H1 (cell line): Measurements from ENCODE around the gene TP53RK. TPM values are rescaled to one million over a fixed set of nuclear protein-coding genes. Genes with fewer than 3 reads are reported as not detected.

Experiments used
- CTCF ChIA-PET: fragments of 300-600 bp; sonication (Branson Sonifier 250); formaldehyde crosslinking; loops from one replicate; lab custom pipeline; 2021; ENCODE audit not compliant: partially characterized antibody; lab: Charles Lee
- POLR2A ChIA-PET: fragments of 300-600 bp; sonication (Branson Sonifier 250); formaldehyde crosslinking; loops from one replicate; lab custom pipeline; 2021; ENCODE audit warnings: inconsistent platforms; ENCODE audit not compliant: partially characterized antibody; lab: Charles Lee
- DNase-seq, 2 experiments: peaks; one replicate each; pipeline versions ENCODE4 v3.0.0 to v3.0.0-alpha.2; 2010 to 2022; ENCODE audit warnings: low spot score in 2 of 2, low read depth in 1 of 2, mixed read lengths in 1 of 2
- FAIRE-seq: peaks from 2 replicates; lab custom pipeline; 2011; peaks lifted over from hg19 to GRCh38; lab: Jason Lieb, UNC
- H2AFZ ChIP-seq: 2 replicates; pipeline ENCODE4 v1.8.1; 2012; ENCODE audit warnings: low read length, inconsistent platforms
- H2AK5ac ChIP-seq: 2 replicates; pipeline ENCODE4 v1.6.1; 2013; ENCODE audit warnings: low read depth, low read length
- H2BK120ac ChIP-seq: replicated peaks from 2 replicates; pipeline ENCODE3; 2013; ENCODE audit warnings: low read depth, low read length, inconsistent platforms
- H2BK12ac ChIP-seq: 2 replicates; pipeline ENCODE4 v1.6.1; 2013; ENCODE audit warnings: low read depth, low read length
- H2BK15ac ChIP-seq: 2 replicates; pipeline ENCODE4 v1.6.1; 2013; ENCODE audit warnings: low read length
- H2BK20ac ChIP-seq: 2 replicates; pipeline ENCODE4 v1.6.1; 2013; ENCODE audit warnings: low read length
- H2BK5ac ChIP-seq: 2 replicates; pipeline ENCODE4 v1.6.1; 2013; ENCODE audit warnings: low read depth, low read length
- H3K14ac ChIP-seq: 2 replicates; pipeline ENCODE4 v1.6.1; 2013; ENCODE audit warnings: inconsistent platforms; ENCODE audit not compliant: insufficient read length
- H3K18ac ChIP-seq: 2 replicates; pipeline ENCODE4 v1.6.1; 2013; ENCODE audit warnings: low read length; ENCODE audit errors: extremely low read depth
- H3K23ac ChIP-seq: 2 replicates; pipeline ENCODE4 v1.6.1; 2013; ENCODE audit warnings: inconsistent platforms; ENCODE audit not compliant: insufficient read length
- H3K23me2 ChIP-seq: 2 replicates; pipeline ENCODE4 v1.6.1; 2013; ENCODE audit warnings: low read depth, low read length
- H3K27ac ChIP-seq: 2 replicates; pipeline ENCODE4 v1.6.1; 2011; ENCODE audit warnings: low read depth, low read length, inconsistent platforms
- H3K27me3 ChIP-seq, 4 experiments: replicated peaks in 1 of 4; 1 replicate in 1 of 4; 2 replicates in 3 of 4; pipeline versions ENCODE4 v1.6.1 to v1.8.1; 2011 to 2013; ENCODE audit warnings: low read length in 3 of 4, mild to moderate bottlenecking in 3 of 4, inconsistent platforms in 2 of 4, mixed read lengths in 2 of 4, moderate library complexity in 1 of 4; ENCODE audit not compliant: control insufficient read depth in 3 of 4, insufficient read depth in 3 of 4; ENCODE audit errors: extremely low read depth in 1 of 4
- H3K36me3 ChIP-seq, 4 experiments: 2 replicates each; pipeline versions ENCODE4 v1.6.1 to v1.8.1; 2011 to 2013; ENCODE audit warnings: mild to moderate bottlenecking in 4 of 4, low read length in 3 of 4, moderate library complexity in 2 of 4, control low read depth in 1 of 4, inconsistent platforms in 1 of 4; ENCODE audit not compliant: insufficient read depth in 4 of 4, control insufficient read depth in 2 of 4
- H3K4ac ChIP-seq: replicated peaks from 2 replicates; pipeline ENCODE3; 2013; ENCODE audit warnings: low read length, low read depth, mixed read lengths, inconsistent platforms; ENCODE audit not compliant: insufficient read length
- H3K4me1 ChIP-seq, 4 experiments: replicated peaks in 1 of 4; 1 replicate in 1 of 4; 2 replicates in 3 of 4; pipeline versions ENCODE4 v1.6.1 to v1.8.1; 2011 to 2013; ENCODE audit warnings: low read length in 3 of 4, inconsistent platforms in 2 of 4, mixed read lengths in 1 of 4; ENCODE audit not compliant: insufficient read depth in 4 of 4, control insufficient read depth in 3 of 4
- H3K4me2 ChIP-seq, 2 experiments: 2 replicates each; pipeline versions ENCODE4 v1.6.1 to v1.8.1; 2011 to 2013; ENCODE audit warnings: low read depth in 2 of 2, low read length in 2 of 2, control low read depth in 1 of 2, inconsistent platforms in 1 of 2, mild to moderate bottlenecking in 1 of 2; ENCODE audit not compliant: insufficient read depth in 1 of 2
- H3K4me3 ChIP-seq, 4 experiments: fragments of 200-600, 300-600 bp in 1 of 4; sonication (generic), shearing (Covaris generic), sonication (Bioruptor Twin) in 1 of 4; 2 replicates each; pipeline versions ENCODE4 v1.5.1 to v1.8.1; 2011 to 2016; ENCODE audit warnings: low read length in 4 of 4, low read depth in 3 of 4, control low read depth in 2 of 4, inconsistent platforms in 2 of 4, mild to moderate bottlenecking in 2 of 4, mixed read lengths in 1 of 4, moderate library complexity in 1 of 4; ENCODE audit not compliant: insufficient read depth in 2 of 4; ENCODE audit errors: extremely low read depth in 1 of 4
- H3K56ac ChIP-seq: replicated peaks from 2 replicates; pipeline ENCODE3; 2013; ENCODE audit warnings: low read depth, mild to moderate bottlenecking, mixed read lengths, low read length, inconsistent platforms; ENCODE audit not compliant: insufficient read length
- H3K79me1 ChIP-seq: 2 replicates; pipeline ENCODE4 v1.6.1; 2013; ENCODE audit warnings: low read depth, low read length, control low read depth
- H3K79me2 ChIP-seq, 2 experiments: 2 replicates each; pipeline versions ENCODE4 v1.6.1 to v1.8.1; 2012 to 2013; ENCODE audit warnings: low read length in 2 of 2, mild to moderate bottlenecking in 2 of 2, inconsistent platforms in 1 of 2; ENCODE audit not compliant: insufficient read depth in 2 of 2, control insufficient read depth in 1 of 2
- H3K9ac ChIP-seq, 4 experiments: replicated peaks in 1 of 4; 1 replicate in 1 of 4; 2 replicates in 3 of 4; pipeline versions ENCODE4 v1.6.1 to v1.8.1; 2011 to 2013; ENCODE audit warnings: low read depth in 3 of 4, low read length in 3 of 4, control low read depth in 2 of 4, mild to moderate bottlenecking in 2 of 4, moderate library complexity in 2 of 4, inconsistent platforms in 1 of 4; ENCODE audit errors: extremely low read depth in 1 of 4
- H3K9me3 ChIP-seq, 2 experiments: 2 replicates each; pipeline versions ENCODE4 v1.6.1 to v1.8.1; 2012 to 2013; ENCODE audit warnings: mild to moderate bottlenecking in 2 of 2, moderate library complexity in 2 of 2, control low read depth in 1 of 2, inconsistent platforms in 1 of 2, low read depth in 1 of 2, low read length in 1 of 2, mixed read lengths in 1 of 2; ENCODE audit not compliant: insufficient read depth in 2 of 2
- H4K20me1 ChIP-seq, 2 experiments: replicated peaks in 1 of 2; 2 replicates each; pipeline versions ENCODE3 to v1.8.1; 2011 to 2013; ENCODE audit warnings: inconsistent platforms in 2 of 2, low read length in 2 of 2, mild to moderate bottlenecking in 1 of 2; ENCODE audit not compliant: insufficient read depth in 2 of 2, control insufficient read depth in 1 of 2
- H4K5ac ChIP-seq: 2 replicates; pipeline ENCODE4 v1.6.1; 2013; ENCODE audit warnings: low read length, low read depth, mixed read lengths, inconsistent platforms; ENCODE audit not compliant: insufficient read length
- H4K8ac ChIP-seq: 2 replicates; pipeline ENCODE4 v1.8.0; 2013; ENCODE audit warnings: mild to moderate bottlenecking, moderate library complexity, low read length, inconsistent platforms; ENCODE audit not compliant: insufficient read depth; ENCODE audit errors: extremely low read depth
- H4K91ac ChIP-seq: replicated peaks from 2 replicates; pipeline ENCODE3; 2013; ENCODE audit warnings: low read length, mixed read lengths, inconsistent platforms; ENCODE audit not compliant: insufficient read length
- BRCA1 ChIP-seq: IDR thresholded peaks from 2 replicates; pipeline ENCODE4 v1.6.1; 2012; ENCODE audit warnings: low read depth, low read length, improper control_type of control experiment
- CHD2 ChIP-seq: IDR thresholded peaks from 2 replicates; pipeline ENCODE4 v1.6.1; 2012; ENCODE audit warnings: low read length, improper control_type of control experiment
- JUN ChIP-seq: IDR thresholded peaks from 2 replicates; pipeline ENCODE4 v1.6.1; 2011; ENCODE audit warnings: low read depth, mild to moderate bottlenecking, improper control_type of control experiment, low read length
- SP1 ChIP-seq: IDR thresholded peaks from 2 replicates; pipeline ENCODE4 v1.6.1; 2011; ENCODE audit warnings: low read depth, low read length
- SP2 ChIP-seq: IDR thresholded peaks from 2 replicates; pipeline ENCODE4 v1.6.1; 2012; ENCODE audit warnings: mild to moderate bottlenecking, low read length, inconsistent platforms
- TAF7 ChIP-seq: optimal IDR thresholded peaks from 2 replicates; pipeline ENCODE3; 2011; ENCODE audit warnings: low read depth, mild to moderate bottlenecking, inconsistent platforms, low read length, moderate library complexity, borderline replicate concordance
- WGBS, 2 experiments: shearing (Covaris generic) in 1 of 2; methylation state at CpG; one replicate each; pipeline versions ENCODE4 v1.1.6 to v1.1.7; 2013 to 2015; ENCODE audit warnings: low lambda C conversion rate in 2 of 2, mixed read lengths in 2 of 2, inconsistent platforms in 1 of 2, low coverage in 1 of 2, missing lambda C conversion rate in 1 of 2; ENCODE audit not compliant: insufficient replicate concordance in 2 of 2, insufficient coverage in 1 of 2, insufficient read length in 1 of 2; ENCODE audit errors: extremely low coverage in 1 of 2, missing lambda C conversion rate in 1 of 2; 5-methylcytosine and 5-hydroxymethylcytosine counted together
- polyA plus RNA-seq, 7 experiments: library from polyadenylated mRNA; depleted of rRNA in 3 of 7; stranded (reverse) in 5 of 7; unstranded in 2 of 7; fragments of >200 nt in 5 of 7; fragments of 200-250 nt in 2 of 7; gene quantifications; 1 replicate in 5 of 7; 2 replicates in 1 of 7; 4 replicates in 1 of 7; pipeline versions ENCODE4 v1.2.1 to v1.2.3, GENCODE V29; 2011 to 2013; ENCODE audit warnings: missing spikeins in 2 of 7, mixed read lengths in 2 of 7
- total RNA-seq: library from RNA; stranded (reverse); fragmentation: NEBNext Ultra II Directional; extraction: Animal tissue kit (Norgen Biotek cat#: 25700); gene quantifications from 2 replicates; pipeline ENCODE4 v1.2.1, GENCODE V29; 2021

The TP53RK gene
- total and polyA plus RNA-seq, 2 of the 8 experiments (the other 6 are each of a cell fraction or from before 2014, with no cell fraction given) = 8.5 to 16.3 TPM

DNA sequence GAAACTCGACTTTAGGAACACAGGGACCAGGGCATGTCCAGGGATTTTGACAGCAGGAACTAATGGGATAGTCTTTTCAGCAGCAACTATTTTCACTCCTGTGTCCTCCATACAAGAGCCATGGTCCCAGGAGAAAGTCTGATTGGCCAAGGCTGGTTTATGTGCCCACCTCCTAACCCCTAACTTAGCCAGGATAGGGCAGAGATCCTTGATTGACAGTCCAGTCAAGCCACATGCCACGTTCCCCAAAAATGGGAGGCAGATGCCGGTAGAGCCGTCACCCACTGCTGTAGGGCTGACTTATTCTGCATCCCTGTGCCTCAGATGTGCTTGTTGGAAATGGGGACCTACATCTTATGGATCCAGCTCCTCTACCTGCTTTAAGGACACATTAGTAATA lies 42.5 kb upstream of the TP53RK start:
- CTCF ChIA-PET = interaction anchor here (0.7 kb wide), 1 partner anchor 1941 kb away, joined by 3 read pairs; no protein-coding TSS in a partner anchor
- H2AK5ac ChIP-seq = no peak overlapping the region
- no peak overlapping the region for H2BK120ac ChIP-seq
- H3K56ac ChIP-seq = no peak overlapping the region
- H3K4me2 ChIP-seq = no peak overlapping the region
- no peak overlapping the region for H4K5ac ChIP-seq
- no peak overlapping the region for H3K4me3 ChIP-seq
- POLR2A ChIA-PET = no interaction called here
- 90% methylated on average over 4 of the region's 4 CpGs; no CpG with 5 or more reads in 1 of the 2 experiments for WGBS, 2 experiments
- no peaks in the 10 kb centered on the region for H3K23me2 ChIP-seq
- no peak overlapping the region for H3K27ac ChIP-seq
- no peak overlapping the region for H3K14ac ChIP-seq
- FAIRE-seq (no peak), DNase-seq (no peak)
- H2BK5ac ChIP-seq = no peak overlapping the region
- H2BK15ac ChIP-seq = no peak overlapping the region
- no peak overlapping the region for H2AFZ ChIP-seq
- no peak overlapping the region for H3K9ac ChIP-seq
- no peak overlapping the region for H3K4ac ChIP-seq
- H3K79me1 ChIP-seq = no peaks in the 10 kb centered on the region
- H4K20me1 ChIP-seq = no peaks in the 10 kb centered on the region
- H3K23ac ChIP-seq = no peak overlapping the region
- no peak overlapping the region for H2BK20ac ChIP-seq
- no peaks in the 10 kb centered on the region for H3K36me3 ChIP-seq
- no peak overlapping the region for H3K18ac ChIP-seq
- H2BK12ac ChIP-seq = no peak overlapping the region
- H4K8ac ChIP-seq = no peak overlapping the region
- H3K4me1 ChIP-seq = no peaks in the 10 kb centered on the region
- H3K27me3 ChIP-seq = no peaks in the 10 kb centered on the region
- no peak overlapping the region for H4K91ac ChIP-seq
- no peaks in the 10 kb centered on the region for H3K9me3 ChIP-seq
- peak; percentile 76 for TF ChIP-seq SP1
- TF ChIP-seq TAF7 = no peak
- no peak for TF ChIP-seq BRCA1
- TF ChIP-seq JUN = no peak
- 0 out of 2 replicates have a peak, but pooled peaks have one; percentile 31 for TF ChIP-seq CHD2
- TF ChIP-seq SP2 = peak; percentile 30
- no peaks in the 10 kb centered on the region for H3K79me2 ChIP-seq
